ENCODE measurements around the gene RBM28.

RBM28 gene

DNA sequence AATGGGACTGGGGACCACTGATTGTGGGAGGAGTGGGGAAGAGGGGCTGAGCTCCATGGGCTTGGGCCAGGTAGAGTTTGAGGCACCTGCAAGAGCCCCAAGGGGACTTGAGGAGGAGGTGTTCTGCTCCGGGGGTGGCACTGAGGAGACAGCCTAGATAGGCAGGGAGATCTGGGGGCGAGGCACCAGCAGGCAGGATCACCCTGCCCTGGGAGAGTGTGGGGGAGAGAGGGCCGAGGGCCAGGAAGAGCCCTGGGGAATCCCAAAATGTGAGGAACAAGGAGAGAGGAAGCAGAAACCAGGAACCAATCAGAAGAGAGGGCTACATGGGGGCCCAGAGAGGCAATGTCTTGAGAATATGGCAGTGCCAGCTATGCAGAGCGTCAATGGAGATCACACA is 68.0 kb downstream of the RBM28 start:
- no peak for DNase-seq
- Histone ChIP-seq H3K27me3 (ENCODE audit: insufficient read depth, low read depth, severe bottlenecking) (no peaks in the 10 kb centered on the region), H3K36me3 (no peaks in the 10 kb centered on the region), H3K9me3 (ENCODE audit: severe bottlenecking) (no peaks in the 10 kb centered on the region), H3K27ac (no peak overlapping the region), H3K4me3 (ENCODE audit: low read depth, low read length) (no peak overlapping the region)
- TF ChIP-seq, protein P1, sequence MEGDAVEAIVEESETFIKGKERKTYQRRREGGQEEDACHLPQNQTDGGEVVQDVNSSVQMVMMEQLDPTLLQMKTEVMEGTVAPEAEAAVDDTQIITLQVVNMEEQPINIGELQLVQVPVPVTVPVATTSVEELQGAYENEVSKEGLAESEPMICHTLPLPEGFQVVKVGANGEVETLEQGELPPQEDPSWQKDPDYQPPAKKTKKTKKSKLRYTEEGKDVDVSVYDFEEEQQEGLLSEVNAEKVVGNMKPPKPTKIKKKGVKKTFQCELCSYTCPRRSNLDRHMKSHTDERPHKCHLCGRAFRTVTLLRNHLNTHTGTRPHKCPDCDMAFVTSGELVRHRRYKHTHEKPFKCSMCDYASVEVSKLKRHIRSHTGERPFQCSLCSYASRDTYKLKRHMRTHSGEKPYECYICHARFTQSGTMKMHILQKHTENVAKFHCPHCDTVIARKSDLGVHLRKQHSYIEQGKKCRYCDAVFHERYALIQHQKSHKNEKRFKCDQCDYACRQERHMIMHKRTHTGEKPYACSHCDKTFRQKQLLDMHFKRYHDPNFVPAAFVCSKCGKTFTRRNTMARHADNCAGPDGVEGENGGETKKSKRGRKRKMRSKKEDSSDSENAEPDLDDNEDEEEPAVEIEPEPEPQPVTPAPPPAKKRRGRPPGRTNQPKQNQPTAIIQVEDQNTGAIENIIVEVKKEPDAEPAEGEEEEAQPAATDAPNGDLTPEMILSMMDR (IDR thresholded peaks at IDR 0.05; ENCODE audit: low read depth, low read length): no peak

DNA sequence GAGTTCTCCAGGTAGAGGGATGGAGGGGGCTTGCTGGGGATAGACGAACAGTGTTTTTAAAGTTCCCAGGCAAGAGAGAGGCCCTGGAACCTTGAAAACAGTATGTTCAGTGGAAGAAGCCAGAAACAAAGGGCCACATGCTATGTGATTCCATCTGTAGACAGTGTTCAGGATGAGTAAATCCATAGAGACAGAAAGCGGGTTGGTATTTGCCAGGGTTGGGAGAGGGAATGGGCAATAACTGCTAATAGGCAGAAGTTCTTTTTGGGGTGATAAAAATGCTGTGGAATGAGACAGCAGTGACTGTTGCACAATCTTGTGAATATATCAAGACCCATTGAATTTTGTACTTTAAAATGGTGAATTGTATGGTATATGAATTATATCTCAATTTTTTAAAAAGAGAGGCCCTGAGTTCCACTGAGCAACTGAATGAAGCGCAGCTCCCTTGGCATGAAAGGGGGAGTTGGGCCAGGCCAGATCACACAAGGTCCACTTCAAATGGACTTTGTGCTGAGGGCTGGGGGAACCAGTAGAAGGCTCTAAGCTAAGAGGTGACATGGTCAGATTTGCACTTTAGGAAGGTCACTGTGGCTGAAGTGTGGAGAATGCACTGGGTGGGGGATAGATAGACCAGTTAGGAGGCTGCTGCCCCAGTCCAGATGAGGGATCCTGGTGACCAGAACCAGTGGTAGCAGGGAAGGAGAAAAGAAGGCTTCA is 68.7 kb downstream of the RBM28 start:
- no peaks in the 10 kb centered on the region for H3K36me3 ChIP-seq
- H3K27ac ChIP-seq: no peak overlapping the region
- no peak overlapping the region for H3K4me3 ChIP-seq (ENCODE audit: low read depth, low read length)
- H3K9me3 ChIP-seq (ENCODE audit: severe bottlenecking): no peaks in the 10 kb centered on the region
- TF ChIP-seq, protein P1 (IDR thresholded peaks at IDR 0.05; ENCODE audit: low read depth, low read length): no peak
- no peak for DNase-seq
- H3K27me3 ChIP-seq (ENCODE audit: insufficient read depth, low read depth, severe bottlenecking): no peaks in the 10 kb centered on the region

DNA sequence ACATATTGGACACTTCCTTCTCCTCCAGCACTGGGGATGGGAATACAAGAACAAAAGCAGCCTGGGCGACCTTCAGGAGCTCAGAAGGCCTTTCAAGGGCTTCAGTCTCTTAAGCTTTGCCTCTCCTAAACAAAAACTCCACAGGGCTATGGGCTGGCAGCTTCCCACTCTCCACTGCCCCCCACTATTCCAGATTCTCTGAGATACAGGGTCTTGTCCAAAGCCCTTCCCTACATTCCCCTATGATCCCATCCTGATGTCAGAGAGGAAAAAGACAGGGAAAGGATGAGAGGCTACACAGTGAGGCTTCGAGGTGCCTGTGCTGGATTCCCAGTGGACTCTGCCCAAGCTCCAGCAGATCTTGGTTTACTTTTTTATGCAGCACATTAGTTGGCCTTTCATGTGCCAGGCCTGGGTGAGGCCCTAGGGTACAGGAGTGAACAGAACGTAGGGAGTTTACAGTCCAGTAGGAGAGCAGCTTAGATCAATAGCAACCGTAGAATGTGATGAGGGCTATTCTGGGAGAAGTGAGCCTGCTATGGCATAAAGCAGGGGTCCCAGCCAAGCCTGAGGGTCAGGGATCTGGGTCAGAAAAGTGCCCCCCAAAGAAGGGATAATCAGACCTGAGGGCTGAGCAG is 69.3 kb downstream of the RBM28 start:
- Histone ChIP-seq H3K4me3 (ENCODE audit: low read depth, low read length) (no peak overlapping the region), H3K27ac (no peak overlapping the region), H3K36me3 (no peaks in the 10 kb centered on the region), H3K27me3 (ENCODE audit: insufficient read depth, low read depth, severe bottlenecking) (no peaks in the 10 kb centered on the region), H3K9me3 (ENCODE audit: severe bottlenecking) (no peaks in the 10 kb centered on the region)
- TF ChIP-seq, protein P1 (IDR thresholded peaks at IDR 0.05; ENCODE audit: low read depth, low read length): no peak
- no peak for DNase-seq

GRCh38 chr7:128271942-128272481 is 71.7 kb downstream of the RBM28 start:
- Histone ChIP-seq H3K27me3 (ENCODE audit: insufficient read depth, low read depth, severe bottlenecking) (no peaks in the 10 kb centered on the region), H3K9me3 (ENCODE audit: severe bottlenecking) (no peaks in the 10 kb centered on the region), H3K36me3 (no peaks in the 10 kb centered on the region), H3K27ac (no peak overlapping the region), H3K4me3 (ENCODE audit: low read depth, low read length) (no peak overlapping the region)
- no peak for DNase-seq
- TF ChIP-seq, protein P1 (IDR thresholded peaks at IDR 0.05; ENCODE audit: low read depth, low read length): no peak

- TF ChIP-seq, protein P1 (IDR thresholded peaks at IDR 0.05; ENCODE audit: low read depth, low read length): no peak
- H3K4me3 ChIP-seq (ENCODE audit: low read depth, low read length): no peak overlapping the region
- no peak overlapping the region for H3K27ac ChIP-seq
- no peak for DNase-seq
- no peaks in the 10 kb centered on the region for H3K36me3 ChIP-seq
- H3K9me3 ChIP-seq (ENCODE audit: severe bottlenecking): no peaks in the 10 kb centered on the region
- no peaks in the 10 kb centered on the region for H3K27me3 ChIP-seq (ENCODE audit: insufficient read depth, low read depth, severe bottlenecking)
Observed at GRCh38 chr7:128271471-128271941, 72.2 kb downstream of the RBM28 start.

All from WERI-Rb-1 (cell line).